ENCODE results near the gene ATR. TPM values are rescaled to one million over a fixed set of nuclear protein-coding genes. Genes with fewer than 3 reads are reported as not detected.

The ATR gene
- total RNA-seq: 20.6 and 28.9 TPM in 2 replicates

DNA sequence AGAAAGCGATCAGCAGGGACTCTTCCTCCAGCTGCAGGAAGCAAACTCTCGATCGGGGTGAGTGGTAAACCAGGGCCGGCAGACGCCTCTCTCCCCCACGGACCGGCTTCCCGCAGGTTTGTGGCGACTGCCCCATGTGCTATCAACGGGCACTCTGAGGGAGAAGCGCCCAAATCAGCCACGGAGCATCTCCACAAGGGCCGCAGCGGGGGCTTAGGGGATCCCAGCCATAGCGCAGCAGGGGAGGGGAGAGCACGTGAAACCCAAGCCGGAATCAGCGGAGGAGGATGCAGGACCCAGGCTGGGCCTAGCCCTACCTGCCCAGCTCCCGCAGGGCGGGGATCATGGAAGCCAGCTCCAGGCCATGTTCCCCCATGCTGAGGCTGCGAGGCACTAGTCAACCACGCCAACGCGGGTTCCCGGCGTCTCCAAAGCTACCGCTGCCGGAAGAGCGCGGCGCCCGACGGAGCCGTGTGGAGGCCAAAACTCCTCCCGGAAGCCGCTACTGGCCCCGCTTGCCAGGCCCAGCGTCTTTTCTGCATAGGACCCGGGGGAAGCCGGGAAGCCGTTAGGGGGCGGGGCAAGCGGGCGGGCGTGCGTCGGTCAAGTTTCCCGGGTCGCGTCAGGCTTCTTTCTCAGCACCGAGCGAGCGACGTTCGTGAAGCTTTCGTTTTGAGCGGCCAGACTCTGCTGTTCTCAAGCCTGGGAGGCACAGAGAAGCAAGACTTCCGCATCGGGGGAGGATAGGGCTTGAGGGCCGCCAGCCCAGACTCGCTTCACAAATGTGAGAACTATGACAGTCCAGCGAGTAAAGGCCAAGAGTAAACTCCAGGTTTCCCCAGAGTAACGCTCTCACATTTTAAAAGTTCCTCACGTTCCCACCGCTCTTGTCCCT lies at the start of gene ATR:
Gene ATR, minus strand, starts transcription at position 405 of the 895 bp plus-strand sequence. Its CDS starts 29 bp downstream, at position 376.

DNA sequence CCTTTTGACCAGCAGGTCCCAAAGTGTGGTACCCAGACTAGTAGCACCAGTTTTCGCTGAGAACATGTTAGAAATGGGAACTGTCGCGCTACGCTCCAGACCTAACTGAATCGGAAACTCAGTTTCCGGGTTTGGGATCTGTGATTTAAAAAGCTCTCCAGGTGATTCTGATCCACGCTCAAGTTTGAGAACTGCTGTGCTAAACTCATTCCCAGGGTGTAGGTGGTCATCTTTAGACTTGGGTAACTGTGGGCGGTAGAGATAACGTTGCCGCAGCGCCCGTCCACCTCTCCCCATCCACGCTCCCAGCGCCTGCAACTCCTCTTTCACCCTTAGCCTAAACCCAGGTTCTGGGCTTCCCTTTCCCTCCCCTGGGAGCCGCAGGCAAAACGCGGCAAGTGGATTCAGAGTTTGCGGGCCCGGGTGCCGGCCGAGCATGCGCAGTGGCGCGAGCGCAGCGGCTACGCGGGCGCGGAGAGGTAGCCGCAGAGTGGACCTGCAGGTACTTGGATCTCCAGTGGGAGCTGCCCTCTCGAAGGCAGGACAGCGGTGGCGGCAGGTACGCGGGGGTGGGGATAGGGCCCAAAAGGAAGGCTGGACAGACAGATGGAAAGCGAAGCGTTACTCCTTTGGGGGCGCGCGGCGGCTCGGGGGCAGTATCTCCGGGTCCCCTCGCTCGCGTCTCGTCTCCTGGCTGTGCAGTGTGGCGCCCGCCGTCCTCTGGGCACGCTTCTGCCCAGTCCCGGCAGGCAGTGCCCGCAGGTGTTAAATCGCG lies 17.6 kb upstream of the ATR start, which contains the start of gene PLS1:
Gene PLS1, plus strand, starts transcription at position 443 of the 775 bp plus-strand sequence. CDS start 67,845 bp downstream, outside the sequence.

DNA sequence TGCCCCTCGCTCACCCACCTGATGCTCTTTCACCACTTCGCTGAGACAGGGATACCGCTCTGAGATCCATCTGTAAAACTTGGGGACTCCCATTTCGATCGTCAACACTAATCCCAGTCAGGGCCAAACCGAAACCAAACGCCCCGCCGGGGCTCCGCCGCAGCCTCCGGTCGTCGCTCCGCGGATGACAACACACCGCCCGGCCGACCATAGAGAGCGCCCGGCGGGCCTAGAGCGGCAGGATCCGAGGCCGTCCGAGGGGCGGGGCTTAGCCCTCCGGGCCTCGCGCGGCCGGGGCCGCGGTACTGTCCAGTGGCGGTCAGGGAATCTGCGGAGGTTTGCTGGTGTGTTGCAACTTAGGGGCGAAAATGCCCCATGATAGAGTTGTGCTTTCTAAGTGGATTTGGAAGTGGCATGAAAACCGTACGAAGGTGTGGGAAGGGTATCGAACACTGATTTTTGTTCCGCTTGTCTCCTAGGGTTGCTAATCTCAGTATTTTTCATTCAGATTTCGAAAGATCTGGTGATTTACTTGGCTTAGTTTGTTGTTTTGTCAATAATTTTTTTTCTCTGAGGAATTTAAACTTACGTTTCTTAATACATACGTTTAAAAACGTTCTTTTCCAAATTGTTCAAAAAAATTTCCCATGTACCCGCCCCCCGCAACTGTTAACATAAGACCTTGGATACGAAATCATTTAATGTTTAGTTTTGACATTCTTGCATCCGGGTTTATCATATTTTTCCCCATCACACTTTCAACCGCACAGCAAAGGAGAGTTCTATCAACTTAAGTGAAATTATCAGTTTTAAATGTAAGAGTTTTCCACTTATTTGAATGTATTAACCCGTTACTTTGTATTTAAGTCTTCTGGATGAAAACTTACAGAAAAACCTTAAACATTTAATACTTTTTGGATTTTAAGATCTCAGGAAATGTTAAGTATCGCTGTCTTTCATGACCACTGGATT lies 130.4 kb downstream of the ATR start, which contains the start of gene XRN1:
Gene XRN1, minus strand, starts transcription at position 186 of the 972 bp plus-strand sequence. Its CDS starts 93 bp downstream, at position 93.

Other genes with a start within 250 kb of the ATR start
- gene XRN1, start 130.7 kb downstream of the ATR start, total RNA-seq: 46.6 and 55.6 TPM in 2 replicates
- gene PLS1, start 17.7 kb upstream of the ATR start, total RNA-seq: 0.37 and 0.66 TPM in 2 replicates
- gene TRPC1, start 145.3 kb upstream of the ATR start, total RNA-seq: 28.4 and 32.4 TPM in 2 replicates

Data from aortic smooth muscle cell (primary cell).